Measurements from ENCODE around the gene LRRC8B. TPM values are rescaled to one million over a fixed set of nuclear protein-coding genes. Genes with fewer than 3 reads are reported as not detected.

LRRC8B gene
- total RNA-seq, 1 donor from 2014 or later, result 2.3 TPM

DNA sequence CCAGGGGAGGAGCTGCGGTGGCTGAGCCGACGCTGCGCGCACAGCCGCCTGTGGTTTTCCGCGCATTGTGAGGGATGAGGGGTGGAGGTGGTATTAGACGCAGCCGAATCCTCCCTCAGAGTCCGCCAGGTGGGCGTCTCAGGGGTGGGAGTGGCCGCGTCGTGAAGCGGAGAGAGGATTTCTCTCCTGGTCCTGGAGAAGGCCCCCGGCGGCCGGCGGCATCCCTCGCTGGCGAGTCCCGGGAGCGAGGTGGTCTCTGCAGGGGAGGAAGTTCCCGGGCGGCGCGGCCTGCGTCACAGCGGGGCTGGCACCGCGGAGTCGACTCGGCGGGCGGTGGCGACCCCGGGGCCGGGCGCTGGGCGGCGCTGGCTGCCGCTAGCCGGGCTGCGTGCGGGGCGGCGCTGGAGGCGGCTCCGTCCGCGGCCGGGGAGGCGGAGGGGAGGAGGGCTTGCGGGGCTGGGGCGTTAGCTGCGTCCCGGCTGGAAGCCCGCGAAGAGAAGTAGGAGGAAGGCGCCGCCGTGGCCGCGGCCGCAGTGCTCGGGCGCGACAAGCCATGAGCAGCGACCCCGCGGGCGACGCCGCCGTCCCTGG lies 108.1 kb downstream of the LRRC8B start, which contains the start of gene LRRC8C:
TSS of gene LRRC8C (plus strand) at position 464 of the 591 bp plus-strand sequence. CDS start 53,354 bp downstream, outside the sequence.
- H3K4me3 Mint-ChIP-seq (ENCODE audit: unreplicated experiment), result peak within 1 kb of the TSS; percentile 84
- DNase-seq (ENCODE audit: extremely low spot score, unreplicated experiment), result peak; percentile 93
- peaks cover 15% of the 10 kb centered on the region for H3K4me1 Mint-ChIP-seq (ENCODE audit: unreplicated experiment)
- no peaks in the 10 kb centered on the region for H3K27me3 Mint-ChIP-seq (ENCODE audit: unreplicated experiment)
- H3K9me3 Mint-ChIP-seq (ENCODE audit: unreplicated experiment), result no peaks in the 10 kb centered on the region
- TF ChIP-seq, protein P1, sequence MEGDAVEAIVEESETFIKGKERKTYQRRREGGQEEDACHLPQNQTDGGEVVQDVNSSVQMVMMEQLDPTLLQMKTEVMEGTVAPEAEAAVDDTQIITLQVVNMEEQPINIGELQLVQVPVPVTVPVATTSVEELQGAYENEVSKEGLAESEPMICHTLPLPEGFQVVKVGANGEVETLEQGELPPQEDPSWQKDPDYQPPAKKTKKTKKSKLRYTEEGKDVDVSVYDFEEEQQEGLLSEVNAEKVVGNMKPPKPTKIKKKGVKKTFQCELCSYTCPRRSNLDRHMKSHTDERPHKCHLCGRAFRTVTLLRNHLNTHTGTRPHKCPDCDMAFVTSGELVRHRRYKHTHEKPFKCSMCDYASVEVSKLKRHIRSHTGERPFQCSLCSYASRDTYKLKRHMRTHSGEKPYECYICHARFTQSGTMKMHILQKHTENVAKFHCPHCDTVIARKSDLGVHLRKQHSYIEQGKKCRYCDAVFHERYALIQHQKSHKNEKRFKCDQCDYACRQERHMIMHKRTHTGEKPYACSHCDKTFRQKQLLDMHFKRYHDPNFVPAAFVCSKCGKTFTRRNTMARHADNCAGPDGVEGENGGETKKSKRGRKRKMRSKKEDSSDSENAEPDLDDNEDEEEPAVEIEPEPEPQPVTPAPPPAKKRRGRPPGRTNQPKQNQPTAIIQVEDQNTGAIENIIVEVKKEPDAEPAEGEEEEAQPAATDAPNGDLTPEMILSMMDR (IDR thresholded peaks at IDR 0.05), result peak; percentile 63
- H3K27ac Mint-ChIP-seq (ENCODE audit: unreplicated experiment), result peak within 1 kb of the TSS; percentile 77
- H3K36me3 Mint-ChIP-seq (ENCODE audit: unreplicated experiment), result no peaks in the 10 kb centered on the region

DNA sequence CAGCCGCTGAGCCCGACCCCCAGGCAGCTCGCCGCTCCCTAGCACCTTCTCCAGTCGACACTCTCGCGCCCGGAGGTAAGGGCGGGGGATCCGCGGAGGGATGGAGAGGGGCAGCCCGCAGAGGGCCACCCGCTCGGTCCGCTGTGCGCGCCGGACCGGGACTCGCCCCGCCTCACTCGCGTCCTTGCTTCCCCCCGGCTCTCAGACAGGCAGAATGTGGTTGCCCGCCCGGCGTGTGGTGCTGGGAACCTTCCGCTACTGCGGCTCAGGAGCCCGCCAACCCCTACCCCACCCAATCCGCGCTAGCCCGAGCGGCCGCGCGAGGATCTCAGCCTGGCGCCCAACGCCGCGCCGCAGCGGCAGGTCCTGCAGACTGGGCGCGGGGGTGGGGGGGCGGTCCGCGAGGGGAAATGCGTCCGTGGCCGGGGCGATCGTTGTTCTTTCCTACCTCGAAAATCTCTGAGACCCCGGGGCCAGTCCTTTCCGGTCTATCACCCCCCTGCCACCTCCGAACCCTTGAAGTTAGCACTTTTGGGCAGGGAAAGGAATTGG lies 108.7 kb downstream of the LRRC8B start:
- H3K27ac Mint-ChIP-seq (ENCODE audit: unreplicated experiment), result peak overlapping the region; percentile 69
- H3K4me3 Mint-ChIP-seq (ENCODE audit: unreplicated experiment), result peak overlapping the region; percentile 83
- no peaks in the 10 kb centered on the region for H3K27me3 Mint-ChIP-seq (ENCODE audit: unreplicated experiment)
- DNase-seq (ENCODE audit: extremely low spot score, unreplicated experiment), result peak; percentile 87
- no peaks in the 10 kb centered on the region for H3K9me3 Mint-ChIP-seq (ENCODE audit: unreplicated experiment)
- H3K36me3 Mint-ChIP-seq (ENCODE audit: unreplicated experiment), result no peaks in the 10 kb centered on the region
- TF ChIP-seq, protein P1 (IDR thresholded peaks at IDR 0.05), result no peak
- peaks cover 15% of the 10 kb centered on the region for H3K4me1 Mint-ChIP-seq (ENCODE audit: unreplicated experiment)

DNA sequence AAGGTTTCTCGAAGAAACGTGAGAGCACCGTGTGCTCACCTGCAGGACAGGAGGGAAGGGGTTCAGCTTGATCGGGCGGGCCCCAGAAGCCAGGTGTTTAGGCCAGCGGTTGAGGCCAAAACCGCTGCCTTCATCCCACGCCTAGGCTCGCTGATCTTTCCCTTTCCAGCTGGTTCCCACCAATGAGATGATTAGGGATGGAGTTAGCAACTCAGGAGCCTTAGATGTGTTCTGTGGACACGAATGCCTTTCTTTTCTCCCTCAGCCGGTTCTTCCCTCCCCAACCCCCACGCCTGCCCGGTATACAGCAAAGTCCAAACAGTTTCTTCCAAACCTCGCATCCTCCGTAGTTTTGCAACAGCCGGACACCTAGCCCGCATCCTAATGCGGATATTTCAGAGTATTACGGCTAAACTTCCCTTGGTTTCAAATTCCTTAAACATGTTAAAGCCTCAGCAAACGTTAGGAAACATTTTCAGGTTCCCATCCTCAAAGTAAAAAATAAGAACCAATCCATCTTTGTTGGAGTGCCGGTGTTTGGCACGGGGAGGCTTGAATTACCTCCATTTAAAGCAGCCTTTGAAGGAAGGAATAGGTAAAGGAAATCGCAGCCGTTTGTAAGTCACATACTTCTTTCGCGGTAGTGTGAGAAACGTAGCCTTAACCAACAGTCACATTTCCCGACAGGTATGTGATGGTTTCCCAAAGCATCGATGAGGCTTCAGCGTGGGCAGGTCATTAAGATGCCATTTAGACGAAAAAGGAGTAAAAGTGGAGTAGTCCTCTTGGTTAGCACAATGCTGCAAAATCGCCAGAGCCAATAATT lies 109.4 kb downstream of the LRRC8B start:
- peaks cover 15% of the 10 kb centered on the region for H3K4me1 Mint-ChIP-seq (ENCODE audit: unreplicated experiment)
- no peaks in the 10 kb centered on the region for H3K27me3 Mint-ChIP-seq (ENCODE audit: unreplicated experiment)
- no peaks in the 10 kb centered on the region for H3K36me3 Mint-ChIP-seq (ENCODE audit: unreplicated experiment)
- peak overlapping the region; percentile 69 for H3K27ac Mint-ChIP-seq (ENCODE audit: unreplicated experiment)
- H3K4me3 Mint-ChIP-seq (ENCODE audit: unreplicated experiment), result peak overlapping the region; percentile 83
- DNase-seq (ENCODE audit: extremely low spot score, unreplicated experiment), result no peak
- no peaks in the 10 kb centered on the region for H3K9me3 Mint-ChIP-seq (ENCODE audit: unreplicated experiment)
- TF ChIP-seq, protein P1 (IDR thresholded peaks at IDR 0.05), result no peak

DNA sequence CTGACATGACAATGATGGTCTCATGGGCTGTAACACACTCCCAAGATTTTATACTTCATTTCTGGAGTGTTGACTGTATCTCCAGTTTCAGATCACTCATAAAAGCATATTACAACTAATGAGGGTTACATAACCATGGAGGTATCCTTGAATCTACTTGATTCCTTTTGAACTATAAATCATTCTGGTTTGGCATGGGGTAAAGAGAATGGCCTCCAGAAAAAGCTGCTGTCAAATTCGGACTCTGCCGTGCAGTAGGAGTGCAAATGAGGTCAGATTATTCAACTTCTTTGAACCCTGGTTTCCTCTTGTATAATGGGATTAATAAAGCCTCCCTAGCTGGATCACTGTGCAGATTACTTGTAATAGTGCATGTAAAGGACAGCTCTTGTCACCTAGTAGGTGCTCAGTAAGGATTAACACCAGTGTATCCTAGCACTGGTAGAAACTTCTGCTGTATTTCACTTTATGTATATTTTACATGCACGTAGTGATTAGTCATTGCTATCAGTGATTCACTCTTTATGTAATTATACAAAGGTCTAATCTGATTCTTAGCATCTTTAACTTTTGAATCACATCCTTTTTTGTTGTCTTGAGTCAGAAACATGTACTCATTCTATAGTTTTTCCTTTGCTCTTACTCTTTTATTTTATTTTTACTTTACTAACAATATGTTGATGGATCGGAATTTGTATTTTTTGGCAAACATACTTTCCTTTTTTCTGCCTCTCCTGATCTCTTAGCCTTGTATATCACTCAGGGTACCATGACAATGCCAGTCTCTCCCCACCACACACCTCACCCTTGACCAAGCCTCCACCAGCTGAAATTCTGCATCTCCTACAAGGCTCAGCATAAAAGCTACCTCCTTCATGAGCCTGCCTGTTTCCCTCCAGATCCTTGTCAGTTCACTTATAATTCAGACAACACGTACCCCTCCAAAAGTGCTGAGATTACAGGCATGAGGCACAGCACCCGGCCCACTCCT lies 111.5 kb downstream of the LRRC8B start:
- Mint-ChIP-seq H3K4me1 (ENCODE audit: unreplicated experiment) (peaks cover 15% of the 10 kb centered on the region), H3K36me3 (ENCODE audit: unreplicated experiment) (no peaks in the 10 kb centered on the region), H3K4me3 (ENCODE audit: unreplicated experiment) (no peak overlapping the region), H3K9me3 (ENCODE audit: unreplicated experiment) (no peaks in the 10 kb centered on the region), H3K27ac (ENCODE audit: unreplicated experiment) (no peak overlapping the region), H3K27me3 (ENCODE audit: unreplicated experiment) (no peaks in the 10 kb centered on the region)
- TF ChIP-seq, protein P1 (IDR thresholded peaks at IDR 0.05), result no peak
- no peak for DNase-seq (ENCODE audit: extremely low spot score, unreplicated experiment)
